ENCODE data around the gene VSIR. TPM values are rescaled to one million over a fixed set of nuclear protein-coding genes. Genes with fewer than 3 reads are reported as not detected.

VSIR gene
- polyA plus RNA-seq, 1 of the 3 experiments (the other 2 are of a cell fraction): 11.3 TPM

- Histone ChIP-seq H3K27me3 (ENCODE audit: insufficient read depth) (no peaks in the 10 kb centered on the region; the same call in 1 of the 2 replicates), H3K4me3 (ENCODE audit: low read depth in 2 of 2, low read length in 1 of 2) (no peak overlapping the region), H3K9me3 (no peaks in the 10 kb centered on the region), H3K9ac (no peak overlapping the region), H3K9me2 (no peaks in the 10 kb centered on the region), H3K36me3 (replicated peaks in 1 of 2; ENCODE audit: control insufficient read depth in 1 of 2, insufficient read depth in 2 of 2, low read length in 1 of 2) (no peaks in the 10 kb centered on the region), H2AFZ (ENCODE audit: low read depth) (no peak overlapping the region), H3K4me2 (no peak overlapping the region), H4K20me1 (ENCODE audit: insufficient read depth) (no peaks in the 10 kb centered on the region), H3K4me1 (ENCODE audit: control insufficient read depth in 1 of 2, insufficient read depth in 2 of 2, low read depth in 1 of 2, low read length in 1 of 2) (peaks cover 3 to 7% of the 10 kb centered on the region in 2 experiments; a peak in 3 of 4 replicates), H3F3A (replicated peaks; ENCODE audit: insufficient read depth) (no peaks in the 10 kb centered on the region), H3K27ac (ENCODE audit: low read depth in 2 of 2, low read length in 1 of 2) (no peak overlapping the region), H3K79me2 (ENCODE audit: insufficient read depth) (no peaks in the 10 kb centered on the region)
- ChIA-PET CTCF (interaction anchor here (1.1 to 3.3 kb wide), 2 partner anchors 34 to 118 kb away, joined by 3 to 13 read pairs; no protein-coding TSS in a partner anchor), POLR2A (no interaction called here)
- no peak for TF ChIP-seq FOSL2 (IDR thresholded peaks at IDR 0.05; ENCODE audit: borderline replicate concordance, low read depth)
- no peak for TF ChIP-seq REST (IDR thresholded peaks at IDR 0.05; ENCODE audit: low read depth, low read length)
- TF ChIP-seq SMC3 (IDR thresholded peaks at IDR 0.05; ENCODE audit: low read depth, low read length): no peak
- TF ChIP-seq CHD2 (IDR thresholded peaks at IDR 0.05; ENCODE audit: low read length, partially characterized antibody): no peak
- TF ChIP-seq NRF1 (IDR thresholded peaks at IDR 0.05; ENCODE audit: low read depth, low read length): no peak
- TF ChIP-seq GATA2 (CRISPR knock-in tag; IDR thresholded peaks at IDR 0.05): no peak
- no peak for TF ChIP-seq MEF2A (IDR thresholded peaks at IDR 0.05; ENCODE audit: borderline replicate concordance, low read depth)
- TF ChIP-seq, protein P1, sequence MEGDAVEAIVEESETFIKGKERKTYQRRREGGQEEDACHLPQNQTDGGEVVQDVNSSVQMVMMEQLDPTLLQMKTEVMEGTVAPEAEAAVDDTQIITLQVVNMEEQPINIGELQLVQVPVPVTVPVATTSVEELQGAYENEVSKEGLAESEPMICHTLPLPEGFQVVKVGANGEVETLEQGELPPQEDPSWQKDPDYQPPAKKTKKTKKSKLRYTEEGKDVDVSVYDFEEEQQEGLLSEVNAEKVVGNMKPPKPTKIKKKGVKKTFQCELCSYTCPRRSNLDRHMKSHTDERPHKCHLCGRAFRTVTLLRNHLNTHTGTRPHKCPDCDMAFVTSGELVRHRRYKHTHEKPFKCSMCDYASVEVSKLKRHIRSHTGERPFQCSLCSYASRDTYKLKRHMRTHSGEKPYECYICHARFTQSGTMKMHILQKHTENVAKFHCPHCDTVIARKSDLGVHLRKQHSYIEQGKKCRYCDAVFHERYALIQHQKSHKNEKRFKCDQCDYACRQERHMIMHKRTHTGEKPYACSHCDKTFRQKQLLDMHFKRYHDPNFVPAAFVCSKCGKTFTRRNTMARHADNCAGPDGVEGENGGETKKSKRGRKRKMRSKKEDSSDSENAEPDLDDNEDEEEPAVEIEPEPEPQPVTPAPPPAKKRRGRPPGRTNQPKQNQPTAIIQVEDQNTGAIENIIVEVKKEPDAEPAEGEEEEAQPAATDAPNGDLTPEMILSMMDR (IDR thresholded peaks at IDR 0.05): no peak
- TF ChIP-seq TEAD4 (IDR thresholded peaks at IDR 0.05; ENCODE audit: borderline replicate concordance, insufficient read depth): no peak
- TF ChIP-seq ELF1 (IDR thresholded peaks at IDR 0.05): no peak
- TF ChIP-seq EP300 (IDR thresholded peaks at IDR 0.05; ENCODE audit: borderline replicate concordance in 1 of 2, low read depth in 1 of 2, low read length in 1 of 2): no peak
- no peak for TF ChIP-seq POLR2AphosphoS5 (IDR thresholded peaks at IDR 0.05; ENCODE audit: low read depth, low read length)
- no peak for TF ChIP-seq EZH2phosphoT487 (IDR thresholded peaks at IDR 0.05; ENCODE audit: borderline replicate concordance, low read depth)
- no peak for TF ChIP-seq JUND (IDR thresholded peaks at IDR 0.05)
- TF ChIP-seq TAF1 (IDR thresholded peaks at IDR 0.05; ENCODE audit: borderline replicate concordance, low read depth, low read length): no peak
- TF ChIP-seq, protein P2, sequence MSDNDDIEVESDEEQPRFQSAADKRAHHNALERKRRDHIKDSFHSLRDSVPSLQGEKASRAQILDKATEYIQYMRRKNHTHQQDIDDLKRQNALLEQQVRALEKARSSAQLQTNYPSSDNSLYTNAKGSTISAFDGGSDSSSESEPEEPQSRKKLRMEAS (IDR thresholded peaks at IDR 0.05; ENCODE audit: low read depth): no peak
- WGBS (ENCODE audit: low lambda C conversion rate): 57% methylated on average over 11 of the region's 11 CpGs
- DNase-seq: no peak
Measured at GRCh38 chr10:71778071-71778825, 4.9 kb upstream of the VSIR start.
